K562 (cell line): ENCODE results near the gene JADE2. TPM values are rescaled to one million over a fixed set of nuclear protein-coding genes. Genes with fewer than 3 reads are reported as not detected.
A peak's percentile ranks its signal among the peaks of the same experiment; 100 is the strongest.

ENCODE experiments used
- ARHGAP35 ChIP-seq: fragments of 450-650 bp; IDR thresholded peaks from 2 replicates; pipeline ENCODE4 v1.6.1; 2018; ENCODE audit not compliant: partially characterized antibody
- ATF7 ChIP-seq: fragments of 450-650 bp; IDR thresholded peaks from 2 replicates; pipeline ENCODE4 v1.7.1; 2014; ENCODE audit warnings: mild to moderate bottlenecking, moderate library complexity
- CBFA2T3 ChIP-seq: fragments of 450-650 bp; IDR thresholded peaks from 2 replicates; pipeline ENCODE4 v1.6.1; 2017
- CHAMP1 ChIP-seq: fragments of 450-650 bp; IDR thresholded peaks from 2 replicates; pipeline ENCODE4 v1.6.1; 2016; ENCODE audit warnings: mild to moderate bottlenecking
- DACH1 ChIP-seq: fragments of 450-650 bp; IDR thresholded peaks from 2 replicates; pipeline ENCODE4 v1.6.1; 2018; ENCODE audit not compliant: partially characterized antibody
- ETV5 ChIP-seq: sonication (generic); formaldehyde crosslinking; IDR thresholded peaks from 2 replicates; pipeline ENCODE4 v1.4.0; 2020; ENCODE audit warnings: low read depth, mild to moderate bottlenecking, missing genetic modification reagents
- LEF1 ChIP-seq: fragments of 450-650 bp; IDR thresholded peaks from 2 replicates; pipeline ENCODE4 v1.6.1; 2016; ENCODE audit warnings: mild to moderate bottlenecking
- MCM3 ChIP-seq: fragments of 450-650 bp; IDR thresholded peaks from 2 replicates; pipeline ENCODE4 v1.6.1; 2016
- NCOA2 ChIP-seq, 2 experiments: fragments of 450-650 bp; IDR thresholded peaks; 2 replicates each; pipeline ENCODE4 v1.6.1; 2018; ENCODE audit warnings: mild to moderate bottlenecking in 2 of 2, moderate library complexity in 1 of 2; ENCODE audit not compliant: partially characterized antibody in 2 of 2
- NCOA6 ChIP-seq: fragments of 450-650 bp; IDR thresholded peaks from 2 replicates; pipeline ENCODE4 v1.6.1; 2017; ENCODE audit warnings: mild to moderate bottlenecking
- NFRKB ChIP-seq: fragments of 450-650 bp; IDR thresholded peaks from 2 replicates; pipeline ENCODE4 v1.6.1; 2016; ENCODE audit warnings: low read depth
- NR2C2 ChIP-seq, 2 experiments: fragments of 200-800 bp in 1 of 2; sonication (Bioruptor generic) in 1 of 2; sonication (generic) in 1 of 2; formaldehyde crosslinking in 1 of 2; IDR thresholded peaks; 2 replicates each; pipeline versions ENCODE4 v1.6.1 to v1.8.0; 2016 to 2022; ENCODE audit warnings: mild to moderate bottlenecking in 1 of 2, missing compliant biosample characterization in 1 of 2, missing genetic modification characterization in 1 of 2, missing genetic modification reagents in 1 of 2
- PHF8 ChIP-seq: fragments of 200-600 bp; sonication (generic); IDR thresholded peaks from 2 replicates; pipeline ENCODE4 v1.6.1; 2012; ENCODE audit warnings: mixed run types, mild to moderate bottlenecking, inconsistent platforms, low read length, moderate library complexity, borderline replicate concordance
- PTTG1 ChIP-seq: fragments of 450-650 bp; IDR thresholded peaks from 2 replicates; pipeline ENCODE4 v1.6.1; 2016; ENCODE audit warnings: low read depth, mild to moderate bottlenecking, missing genetic modification characterization, missing compliant biosample characterization
- RNF2 ChIP-seq: sonication (generic); IDR thresholded peaks from 2 replicates; pipeline ENCODE4 v1.6.1; 2016
- SMAD3 ChIP-seq: fragments of 450-650 bp; formaldehyde crosslinking; conservative IDR thresholded peaks from 2 replicates; pipeline ENCODE4 v1.4.0; 2020; ENCODE audit warnings: mild to moderate bottlenecking
- ZNF175 ChIP-seq: fragments of 200-800 bp; sonication (Bioruptor generic); IDR thresholded peaks from 2 replicates; pipeline ENCODE4 v1.6.1; 2016; ENCODE audit warnings: low read depth, mild to moderate bottlenecking, missing genetic modification characterization, missing compliant biosample characterization
- ZNF316 ChIP-seq: fragments of 450-650 bp; IDR thresholded peaks from 2 replicates; pipeline ENCODE4 v1.6.1; 2016
- ZNF584 ChIP-seq: fragments of 200-800 bp; sonication (Bioruptor generic); IDR thresholded peaks from 2 replicates; pipeline ENCODE4 v1.6.1; 2016; ENCODE audit warnings: low read depth, mild to moderate bottlenecking, missing genetic modification characterization, missing compliant biosample characterization
- ZNF589 ChIP-seq: fragments of 200-800 bp; sonication (Bioruptor generic); IDR thresholded peaks from 2 replicates; pipeline ENCODE4 v1.6.1; 2016; ENCODE audit warnings: low read depth, missing genetic modification characterization, missing compliant biosample characterization
- ZNF77 ChIP-seq: fragments of 250-450 bp; sonication (Bioruptor Pico); IDR thresholded peaks from 2 replicates; pipeline ENCODE4 v1.5.0; 2020
- polyA plus RNA-seq, 8 experiments: library from polyadenylated mRNA; depleted of rRNA in 4 of 8; stranded (reverse) in 5 of 8; unstranded in 3 of 8; fragments of >200 nt; fragmentation: Nextera tagmentation in 2 of 8; fragmentation: Illumina TruSeq in 1 of 8; extraction: Ambion mirVana in 2 of 8; extraction: Trizol in 1 of 8; gene quantifications; 2 replicates each; pipeline versions ENCODE4 v1.2.1 to v1.2.3, GENCODE V29; 2011 to 2014; ENCODE audit warnings: inconsistent platforms in 1 of 8, missing spikeins in 1 of 8
- total RNA-seq, 7 experiments: library from RNA; depleted of rRNA in 6 of 7; stranded (reverse); fragments of >200 nt in 6 of 7; fragmentation: Illumina TruSeq in 2 of 7; extraction: Trizol in 2 of 7; gene quantifications; 2 replicates each; pipeline versions ENCODE4 v1.2.1 to v1.2.3, GENCODE V29; 2011 to 2021; ENCODE audit warnings: low replicate concordance in 1 of 7
- TF ChIP-seq, protein P1 (sequence below), 2 experiments: fragments of 200-800 bp in 1 of 2; sonication (Bioruptor generic) in 1 of 2; sonication (generic) in 1 of 2; formaldehyde crosslinking in 1 of 2; IDR thresholded peaks in 1 of 2; conservative IDR thresholded peaks in 1 of 2; 2 replicates each; pipeline versions ENCODE4 v1.5.0 to v1.6.1; 2016 to 2020; ENCODE audit warnings: missing compliant biosample characterization in 1 of 2, missing genetic modification characterization in 1 of 2, missing genetic modification reagents in 1 of 2
- TF ChIP-seq, protein P2 (sequence below): fragments of 250-450 bp; sonication (Bioruptor Pico); IDR thresholded peaks from 2 replicates; pipeline ENCODE4 v1.5.0; 2020; ENCODE audit warnings: mild to moderate bottlenecking, borderline replicate concordance

The JADE2 gene
- total and polyA plus RNA-seq, 9 of the 15 experiments (the other 6 are each of a cell fraction or from before 2014, with no cell fraction given): 0.50 to 23.3 (median 9.1) TPM

DNA sequence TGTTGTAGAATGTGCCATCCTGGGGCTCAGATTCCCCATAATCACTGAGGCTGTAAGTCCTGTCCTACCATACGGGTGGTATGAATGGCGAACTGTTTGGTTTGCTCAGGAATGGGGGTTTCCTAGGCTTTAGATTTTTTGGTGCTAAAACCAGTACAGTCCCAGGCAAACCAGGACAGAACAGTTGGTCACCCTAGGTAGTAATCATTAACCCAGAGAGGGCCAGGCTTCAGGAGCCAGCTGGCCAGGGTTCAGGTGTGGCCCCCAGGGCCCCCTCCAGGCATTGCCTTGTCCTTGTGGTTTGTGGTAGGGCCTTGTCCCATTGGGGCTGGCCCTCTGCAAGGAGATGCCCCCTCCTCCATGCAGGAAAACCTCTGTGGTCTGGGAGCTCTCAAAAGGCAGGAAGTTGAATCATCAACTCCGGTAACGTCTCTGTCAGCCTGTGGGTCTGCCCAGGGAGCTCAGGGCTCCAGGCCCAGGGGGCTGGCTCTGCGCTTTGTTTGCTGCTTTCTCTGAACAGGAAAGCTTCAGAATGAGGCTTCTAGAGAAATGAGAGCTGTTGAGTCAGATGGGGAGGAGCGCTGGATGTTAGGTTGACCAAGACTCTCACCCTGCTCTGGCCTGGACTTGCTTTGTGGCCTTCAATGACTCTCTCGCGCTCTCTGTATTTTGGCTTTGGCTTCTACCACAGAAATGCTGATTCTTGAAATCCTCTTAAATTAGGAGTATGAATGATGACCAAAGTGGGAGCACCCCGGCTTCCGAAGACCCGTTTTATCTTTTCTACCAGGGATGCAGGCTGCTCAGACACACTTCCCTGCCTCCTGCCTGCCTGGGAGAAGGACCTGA is 22.2 kb upstream of the JADE2 start (continued):
- TF ChIP-seq, protein P1, sequence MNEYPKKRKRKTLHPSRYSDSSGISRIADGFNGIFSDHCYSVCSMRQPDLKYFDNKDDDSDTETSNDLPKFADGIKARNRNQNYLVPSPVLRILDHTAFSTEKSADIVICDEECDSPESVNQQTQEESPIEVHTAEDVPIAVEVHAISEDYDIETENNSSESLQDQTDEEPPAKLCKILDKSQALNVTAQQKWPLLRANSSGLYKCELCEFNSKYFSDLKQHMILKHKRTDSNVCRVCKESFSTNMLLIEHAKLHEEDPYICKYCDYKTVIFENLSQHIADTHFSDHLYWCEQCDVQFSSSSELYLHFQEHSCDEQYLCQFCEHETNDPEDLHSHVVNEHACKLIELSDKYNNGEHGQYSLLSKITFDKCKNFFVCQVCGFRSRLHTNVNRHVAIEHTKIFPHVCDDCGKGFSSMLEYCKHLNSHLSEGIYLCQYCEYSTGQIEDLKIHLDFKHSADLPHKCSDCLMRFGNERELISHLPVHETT (CRISPR knock-in tag; conservative IDR thresholded peaks at IDR 0.05 in 1 of 2, IDR thresholded peaks at IDR 0.05 in 1 of 2): peak in 1 of 2 experiments; percentile 23; a peak in 1 of 4 replicates
- TF ChIP-seq NCOA2 (IDR thresholded peaks at IDR 0.05; ENCODE audit: partially characterized antibody in 2 of 2) (no peak), MCM3 (no peak), PHF8 (peak; percentile 23; the same call in 1 of the 2 replicates), ARHGAP35 (no peak), ZNF589 (CRISPR knock-in tag) (peak; percentile 17; the same call in 1 of the 2 replicates), RNF2 (peak; percentile 27; the same call in 1 of the 2 replicates), LEF1 (no peak), CBFA2T3 (no peak), ZNF584 (CRISPR knock-in tag) (peak; percentile 64; the same call in 1 of the 2 replicates), PTTG1 (tag) (no peak), NCOA6 (no peak), CHAMP1 (no peak), ZNF175 (CRISPR knock-in tag) (peak; percentile 75), DACH1 (no peak), ETV5 (CRISPR knock-in tag) (peak; percentile 27; the same call in 1 of the 2 replicates), ZNF77 (CRISPR knock-in tag) (no peak), NR2C2 (CRISPR knock-in tag; IDR thresholded peaks at IDR 0.05) (no peak), NR2C2 (tag; IDR thresholded peaks at IDR 0.05) (0 out of 2 replicates have a peak, but pooled peaks have one; percentile 9), NFRKB (no peak), SMAD3 (CRISPR knock-in tag) (0 out of 2 replicates have a peak, but pooled peaks have one; percentile 25), ATF7 (no peak), ZNF316 (peak; percentile 41)
- TF ChIP-seq, protein P2, sequence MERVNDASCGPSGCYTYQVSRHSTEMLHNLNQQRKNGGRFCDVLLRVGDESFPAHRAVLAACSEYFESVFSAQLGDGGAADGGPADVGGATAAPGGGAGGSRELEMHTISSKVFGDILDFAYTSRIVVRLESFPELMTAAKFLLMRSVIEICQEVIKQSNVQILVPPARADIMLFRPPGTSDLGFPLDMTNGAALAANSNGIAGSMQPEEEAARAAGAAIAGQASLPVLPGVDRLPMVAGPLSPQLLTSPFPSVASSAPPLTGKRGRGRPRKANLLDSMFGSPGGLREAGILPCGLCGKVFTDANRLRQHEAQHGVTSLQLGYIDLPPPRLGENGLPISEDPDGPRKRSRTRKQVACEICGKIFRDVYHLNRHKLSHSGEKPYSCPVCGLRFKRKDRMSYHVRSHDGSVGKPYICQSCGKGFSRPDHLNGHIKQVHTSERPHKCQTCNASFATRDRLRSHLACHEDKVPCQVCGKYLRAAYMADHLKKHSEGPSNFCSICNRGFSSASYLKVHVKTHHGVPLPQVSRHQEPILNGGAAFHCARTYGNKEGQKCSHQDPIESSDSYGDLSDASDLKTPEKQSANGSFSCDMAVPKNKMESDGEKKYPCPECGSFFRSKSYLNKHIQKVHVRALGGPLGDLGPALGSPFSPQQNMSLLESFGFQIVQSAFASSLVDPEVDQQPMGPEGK (CRISPR knock-in tag): no peak
